Medulla oblongata (tissue), 1 donor: ENCODE results near the gene DNAL1.

Experiments used
- DNase-seq: peaks from one replicate; pipeline ENCODE4 v3.0.0-alpha.2; 2015; ENCODE audit errors: extremely low spot score

DNAL1 gene

DNA sequence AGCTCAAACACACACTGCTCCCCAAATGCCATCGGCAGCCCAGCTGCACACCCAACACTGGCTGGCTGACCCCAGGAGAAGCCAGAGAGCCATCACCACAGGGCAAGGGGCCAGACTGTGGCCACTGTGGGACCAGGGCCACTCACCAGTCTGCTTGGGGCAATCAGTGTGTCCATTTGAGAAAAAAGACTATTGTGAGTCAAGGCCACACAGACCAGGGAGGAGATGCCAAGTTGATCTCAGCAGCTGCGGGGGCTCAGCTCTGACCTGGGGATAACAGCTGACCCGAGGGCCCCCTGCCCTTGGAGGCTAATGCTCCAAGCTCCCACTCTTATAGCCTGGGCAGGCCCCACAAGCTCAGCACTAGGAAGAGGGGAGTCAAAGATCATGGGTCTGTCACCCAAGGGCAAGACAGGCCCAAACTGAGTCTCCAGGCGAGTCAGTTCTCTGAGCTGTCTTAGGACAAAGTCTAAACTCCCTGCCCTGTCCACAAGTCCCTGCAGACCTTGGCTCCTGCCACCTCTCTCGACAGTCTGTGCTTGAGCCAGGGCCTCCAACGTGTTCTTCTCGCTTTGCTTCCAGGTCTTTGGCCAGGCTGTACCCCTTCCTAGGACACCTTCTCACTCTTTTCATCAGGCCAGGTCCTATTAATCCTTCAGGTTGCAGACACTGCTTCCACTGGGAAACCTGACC lies 99.5 kb downstream of the DNAL1 start:
- DNase-seq: peak; percentile 58

DNA sequence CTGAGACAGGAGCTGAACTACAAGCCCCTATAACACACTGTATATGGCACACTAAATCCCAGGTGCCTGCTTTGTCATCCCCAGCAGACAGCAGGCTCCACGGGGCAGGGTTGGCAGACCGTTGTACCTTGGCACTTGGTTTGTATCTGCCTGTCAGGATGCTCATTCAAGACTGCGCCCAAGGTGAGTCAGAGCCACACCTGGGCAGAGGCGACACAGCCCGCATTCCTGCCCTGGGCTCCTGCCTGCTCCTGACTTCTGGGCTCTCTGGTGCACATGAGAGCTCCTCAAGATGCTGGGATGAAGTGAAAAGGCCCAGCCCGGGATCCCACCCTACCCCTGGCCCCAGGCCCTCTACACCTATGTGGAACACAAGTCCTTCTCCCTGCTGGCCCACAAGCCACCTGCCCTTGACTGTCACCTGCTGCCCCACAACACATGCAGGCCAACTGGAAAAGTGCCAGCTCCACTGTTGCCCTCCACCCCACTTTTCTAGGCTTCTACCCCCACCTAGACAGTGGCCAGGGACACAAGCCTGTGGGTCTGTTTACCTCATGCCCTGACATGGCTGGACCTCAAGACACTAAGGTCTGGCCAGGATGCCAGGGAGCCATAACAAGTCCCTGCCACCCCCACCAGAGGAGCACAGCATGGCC lies 100.2 kb downstream of the DNAL1 start:
- DNase-seq: no peak

DNA sequence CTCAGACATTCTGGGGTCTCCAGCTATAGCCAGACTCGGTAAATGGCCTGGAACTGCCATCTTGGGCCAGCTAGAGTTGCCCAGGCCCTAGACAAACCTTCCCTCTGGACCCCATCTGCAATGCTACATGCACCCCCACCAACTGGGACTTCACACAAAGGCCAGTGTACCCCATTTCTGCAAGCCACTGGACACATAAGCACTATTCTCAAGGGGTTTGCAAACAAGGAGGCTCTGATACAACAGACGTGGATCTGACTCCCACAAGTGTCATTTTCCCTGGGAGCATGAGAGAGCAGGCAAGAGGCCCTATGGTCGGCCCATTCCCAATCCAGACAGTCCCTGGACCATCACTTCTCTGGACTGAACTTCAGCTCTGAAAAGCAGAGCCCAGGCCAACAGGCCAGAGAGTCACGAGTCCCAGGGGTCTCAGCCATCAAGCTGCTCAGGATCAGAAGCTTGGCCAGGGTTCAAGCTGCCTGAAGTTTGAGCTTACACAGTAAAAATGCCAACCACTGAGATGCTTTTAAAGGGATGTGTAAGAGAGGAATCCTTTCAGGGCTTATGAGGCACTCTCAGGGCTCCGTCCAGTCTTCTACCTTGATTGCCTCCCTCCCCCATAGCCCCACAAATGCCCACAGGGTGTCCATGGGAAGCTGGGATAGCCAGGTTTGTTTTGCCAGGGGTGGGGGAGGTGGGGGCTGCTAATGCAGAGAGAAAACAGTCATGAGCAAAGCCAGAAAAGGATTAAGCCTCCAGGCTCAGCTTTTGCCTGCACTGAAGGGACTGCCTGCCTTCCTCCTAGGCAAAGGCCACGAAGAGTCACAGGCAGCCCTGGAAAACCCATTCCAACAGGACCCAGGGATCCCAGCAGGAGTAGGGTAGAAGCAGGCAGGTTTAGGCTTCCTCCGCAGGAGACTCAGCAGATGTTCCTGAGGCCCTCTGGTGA lies 101.1 kb downstream of the DNAL1 start:
- DNase-seq: no peak

- DNase-seq: no peak
Observed at GRCh38 chr14:73746520-73747378, 102.0 kb downstream of the DNAL1 start.

- no peak for DNase-seq
Observed at GRCh38 chr14:73747379-73748211, 102.8 kb downstream of the DNAL1 start.

DNA sequence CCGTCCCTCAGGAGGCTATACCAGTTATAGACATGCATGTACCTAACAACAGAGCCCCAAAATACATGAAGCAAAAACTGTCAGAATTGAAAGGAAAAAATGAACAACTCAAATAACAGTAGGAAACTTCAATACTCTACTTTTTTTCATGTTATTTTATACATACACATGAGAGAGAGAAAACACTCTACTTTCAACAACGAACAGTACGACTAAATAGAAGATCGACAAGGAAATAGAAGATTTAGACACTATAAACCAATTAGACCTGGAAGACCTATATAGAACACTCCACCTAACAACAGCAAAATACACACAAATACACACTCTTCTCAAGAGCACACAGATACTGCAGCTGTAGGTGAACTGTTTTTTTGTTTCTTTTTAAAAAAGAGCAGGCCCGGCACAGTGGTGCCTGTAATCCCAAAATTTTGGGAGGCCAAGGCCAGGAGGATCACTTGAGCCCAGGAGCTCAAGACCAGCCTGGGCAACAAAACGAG lies 104.1 kb downstream of the DNAL1 start:
- DNase-seq: no peak

GRCh38 chr14:73749706-73750530 lies 105.1 kb downstream of the DNAL1 start:
- DNase-seq: no peak

- DNase-seq: no peak
Observed at GRCh38 chr14:73750531-73750901, 105.7 kb downstream of the DNAL1 start.

DNA sequence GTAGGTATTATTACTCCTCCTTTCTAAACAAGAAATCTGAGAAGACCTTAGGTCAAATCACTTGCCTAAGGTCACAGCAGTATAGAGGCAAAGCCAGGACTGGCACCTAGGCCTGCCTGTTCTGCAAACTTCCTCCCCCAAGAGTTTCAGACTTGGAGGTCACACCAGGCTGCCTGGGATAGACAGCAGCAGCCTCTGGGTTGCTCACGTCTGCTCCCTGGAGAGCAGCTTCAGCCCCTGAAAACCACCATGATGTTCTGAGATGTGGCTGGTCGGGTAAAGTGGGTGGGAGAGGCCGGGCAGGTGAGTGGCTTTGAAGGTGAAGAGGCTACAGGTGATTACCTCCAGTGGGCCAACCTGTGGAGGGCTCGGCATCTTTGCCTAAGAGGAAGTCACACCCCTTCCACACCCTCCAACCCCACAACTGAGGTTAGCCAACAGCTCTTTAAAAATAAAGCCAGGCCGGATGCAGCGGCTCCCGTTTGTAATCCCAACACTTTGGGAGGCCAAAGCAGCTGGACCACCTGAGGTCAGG lies 106.4 kb downstream of the DNAL1 start:
- DNase-seq: no peak

DNA sequence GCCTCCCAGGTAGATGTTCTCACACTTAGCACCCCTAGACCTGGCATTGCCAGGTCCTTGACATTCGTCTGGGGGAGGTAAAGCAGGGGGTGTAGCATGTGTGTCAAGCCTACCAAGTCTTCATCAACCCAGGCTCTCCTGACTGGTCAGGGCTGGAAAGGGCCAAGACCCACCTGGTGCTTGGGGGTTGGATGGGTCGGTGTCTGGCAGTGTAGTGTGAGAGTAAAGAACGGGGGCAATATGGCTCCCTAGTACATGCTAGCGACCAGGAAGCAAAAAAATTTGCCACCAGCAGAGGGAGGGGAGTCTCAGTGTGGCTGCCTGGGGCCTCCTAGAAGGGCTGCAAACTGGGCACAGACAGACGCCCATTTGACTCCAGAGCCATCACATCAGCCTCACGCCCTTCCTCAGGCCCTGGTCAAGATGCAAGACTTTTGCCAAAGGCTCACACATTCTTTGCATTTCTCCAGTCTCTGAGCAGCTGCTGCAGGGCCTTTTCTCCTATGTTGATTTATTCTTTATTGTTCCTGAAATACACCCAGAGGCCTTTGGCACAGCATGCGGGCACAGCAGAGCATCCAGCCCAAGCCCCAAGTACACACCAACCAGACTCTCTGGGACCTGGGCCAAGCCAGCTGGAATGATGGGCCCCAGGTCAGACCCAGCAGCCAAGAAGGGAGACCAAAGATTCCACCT lies 107.7 kb downstream of the DNAL1 start:
- DNase-seq: peak; percentile 52
